ENCODE data around the gene SYNE2. TPM values are rescaled to one million over a fixed set of nuclear protein-coding genes. Genes with fewer than 3 reads are reported as not detected.
"Not testable (repeated sequence)": the region's sequence is repeated elsewhere in the genome, so short reads cannot be mapped to it uniquely, and the experiment has no call there.

Gene SYNE2
- total RNA-seq, 1 experiment from 2014 or later, result 16.0 TPM

- peak; percentile 95 for ATAC-seq
- BruUV-seq (replicated peaks), result no TSS peak
- Histone ChIP-seq H2AFZ (ENCODE audit: low read length) (no peak overlapping the region), H3K27me3 (ENCODE audit: low read length) (no peaks in the 10 kb centered on the region), H3K9me3 (ENCODE audit: low read length) (no peaks in the 10 kb centered on the region), H3K4me2 (ENCODE audit: low read length) (no peak overlapping the region), H3K27ac (ENCODE audit: low read length) (no peak overlapping the region), H3K36me3 (ENCODE audit: low read depth, low read length) (no peaks in the 10 kb centered on the region), H3K4me3 (ENCODE audit: low read length) (no peak overlapping the region), H3K4me1 (ENCODE audit: insufficient read depth, low read length) (no peaks in the 10 kb centered on the region), H3K9me2 (replicated peaks; ENCODE audit: low read length) (no peaks in the 10 kb centered on the region), H3K79me2 (ENCODE audit: low read length) (no peaks in the 10 kb centered on the region), H4K20me1 (ENCODE audit: low read length) (no peaks in the 10 kb centered on the region), H3F3A (ENCODE audit: low read length, unreplicated experiment) (no peaks in the 10 kb centered on the region), H3K9ac (ENCODE audit: low read length) (no peak overlapping the region)
- ChIA-PET POLR2A (ENCODE audit: unreplicated experiment) (no interaction called here), CTCF (no interaction called here)
- DNase-seq, result peak; percentile 12
- intact Hi-C loops (cut with micrococcal nuclease), result no loop called here
- TF ChIP-seq EZH2 (IDR thresholded peaks at IDR 0.05; ENCODE audit: low read length, unreplicated experiment) (no peak), EZH2phosphoT487 (IDR thresholded peaks at IDR 0.05; ENCODE audit: borderline replicate concordance, low read length) (no peak), CTCF (conservative IDR thresholded peaks at IDR 0.05; ENCODE audit: low read depth, low read length) (no peak)
Observed at GRCh38 chr14:64178814-64179213, 326.0 kb downstream of the SYNE2 start.

- intact Hi-C loops (cut with micrococcal nuclease); POLR2A ChIA-PET (ENCODE audit: unreplicated experiment); H3K9me3 ChIP-seq (ENCODE audit: low read length); H3K4me2 ChIP-seq (ENCODE audit: low read length); H3K9ac ChIP-seq (ENCODE audit: low read length); H3K27me3 ChIP-seq (ENCODE audit: low read length); H4K20me1 ChIP-seq (ENCODE audit: low read length); H2AFZ ChIP-seq (ENCODE audit: low read length); H3K4me1 ChIP-seq (ENCODE audit: insufficient read depth, low read length); H3K4me3 ChIP-seq (ENCODE audit: low read length); H3K9me2 ChIP-seq (replicated peaks; ENCODE audit: low read length); H3K36me3 ChIP-seq (ENCODE audit: low read depth, low read length); DNase-seq; CTCF ChIA-PET; BruUV-seq (replicated peaks); ATAC-seq; H3K79me2 ChIP-seq (ENCODE audit: low read length); H3K27ac ChIP-seq (ENCODE audit: low read length); H3F3A ChIP-seq (ENCODE audit: low read length, unreplicated experiment): not testable (repeated sequence)
Observed at GRCh38 chr14:64182908-64183307, 330.1 kb downstream of the SYNE2 start.

- Histone ChIP-seq H3K9me2 (replicated peaks; ENCODE audit: low read length) (no peaks in the 10 kb centered on the region), H3K9me3 (ENCODE audit: low read length) (no peaks in the 10 kb centered on the region), H3K4me3 (ENCODE audit: low read length) (no peak overlapping the region), H3K9ac (ENCODE audit: low read length) (no peak overlapping the region), H3K27me3 (ENCODE audit: low read length) (no peaks in the 10 kb centered on the region), H3K4me2 (ENCODE audit: low read length) (no peak overlapping the region), H3K27ac (ENCODE audit: low read length) (no peak overlapping the region), H2AFZ (ENCODE audit: low read length) (no peak overlapping the region), H3K4me1 (ENCODE audit: insufficient read depth, low read length) (no peaks in the 10 kb centered on the region), H3F3A (ENCODE audit: low read length, unreplicated experiment) (no peaks in the 10 kb centered on the region), H3K79me2 (ENCODE audit: low read length) (no peaks in the 10 kb centered on the region), H3K36me3 (ENCODE audit: low read depth, low read length) (no peaks in the 10 kb centered on the region), H4K20me1 (ENCODE audit: low read length) (no peaks in the 10 kb centered on the region)
- no TSS peak for BruUV-seq (replicated peaks)
- CTCF ChIA-PET, result no interaction called here
- no peak for TF ChIP-seq EZH2 (IDR thresholded peaks at IDR 0.05; ENCODE audit: low read length, unreplicated experiment)
- no peak for TF ChIP-seq EZH2phosphoT487 (IDR thresholded peaks at IDR 0.05; ENCODE audit: borderline replicate concordance, low read length)
- no peak for TF ChIP-seq CTCF (conservative IDR thresholded peaks at IDR 0.05; ENCODE audit: low read depth, low read length)
- POLR2A ChIA-PET (ENCODE audit: unreplicated experiment), result no interaction called here
- intact Hi-C loops (cut with micrococcal nuclease), result no loop called here
- DNase-seq, result no peak
- no peak for ATAC-seq
Observed at GRCh38 chr14:64184103-64184729, 331.4 kb downstream of the SYNE2 start.

All from PC-3 (cell line).